ENCODE results near the gene ZNF844.
"Not testable (repeated sequence)": the region's sequence is repeated elsewhere in the genome, so short reads cannot be mapped to it uniquely, and the experiment has no call there.

ZNF844 gene

DNA sequence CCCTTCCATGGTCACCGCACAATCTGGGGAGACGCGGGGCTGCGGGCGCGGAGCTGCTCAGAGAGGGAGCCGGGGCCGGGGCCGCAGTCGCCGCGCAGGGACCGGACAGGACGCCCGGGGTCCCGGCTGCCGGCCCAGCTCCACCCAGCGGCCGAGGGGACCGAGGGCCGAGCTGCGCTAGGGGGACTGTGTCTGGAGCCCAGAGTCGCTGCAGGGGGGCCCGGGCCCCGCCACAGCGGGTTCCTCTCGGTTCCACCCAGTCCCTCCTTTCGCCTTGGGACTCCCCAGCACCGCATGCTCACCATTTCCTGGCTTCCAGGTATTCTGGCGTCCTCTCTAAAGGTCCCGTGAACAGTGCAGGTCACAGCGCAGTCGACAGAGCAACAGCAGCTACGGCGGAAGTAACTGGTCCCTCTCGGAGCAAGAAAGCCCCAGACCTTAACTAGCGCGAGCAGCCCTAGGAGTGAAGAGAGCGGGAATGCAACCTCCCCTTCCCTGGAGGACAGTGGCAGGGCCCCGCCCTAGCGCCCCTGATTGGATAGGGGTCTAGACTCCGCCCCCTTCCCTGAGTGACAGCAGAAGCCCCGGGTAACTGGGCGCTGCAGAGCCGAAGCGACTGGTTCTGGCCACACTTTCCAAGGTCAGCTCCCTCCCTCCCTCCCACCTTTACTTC is 11.9 kb upstream of the ZNF844 start, which contains the start of gene ZNF878:
Gene ZNF878, minus strand, starts transcription at position 465 of the 673 bp plus-strand sequence. Its CDS starts 160 bp downstream, at position 305.
- Histone ChIP-seq H3K36me3 (ENCODE audit: control insufficient read depth, insufficient read depth, low read length) (no peaks in the 10 kb centered on the region), H3K9ac (ENCODE audit: low read length) (peak within 1 kb of the TSS; percentile 73), H3K4me1 (ENCODE audit: control insufficient read depth, insufficient read depth, low read length) (peaks cover 6% of the 10 kb centered on the region)

DNA sequence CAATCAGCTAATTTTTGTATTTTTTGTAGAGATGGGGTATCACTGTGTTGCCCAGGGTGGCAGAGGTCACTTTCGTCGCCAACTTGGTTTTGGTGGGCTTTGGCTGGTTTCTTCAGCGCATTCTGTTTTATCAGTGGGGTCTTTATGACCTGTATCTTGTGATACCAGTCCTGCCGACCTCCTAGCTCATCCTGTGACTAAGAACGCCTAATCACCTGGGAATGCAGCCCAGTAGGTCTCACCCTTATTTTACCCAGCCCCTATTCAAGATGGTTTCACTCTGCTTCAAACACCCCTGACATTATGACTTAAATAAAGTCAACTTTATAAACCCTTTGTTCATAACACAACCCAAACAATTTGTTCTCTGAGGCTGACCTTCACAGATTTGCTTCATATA is 8.7 kb upstream of the ZNF844 start:
- no peak overlapping the region for H3K9ac ChIP-seq (ENCODE audit: low read length)
- no peaks in the 10 kb centered on the region for H3K27me3 ChIP-seq (ENCODE audit: control insufficient read depth, insufficient read depth, low read length)
- no peaks in the 10 kb centered on the region for H3K36me3 ChIP-seq (ENCODE audit: control insufficient read depth, insufficient read depth, low read length)
- peaks cover 6% of the 10 kb centered on the region for H3K4me1 ChIP-seq (ENCODE audit: control insufficient read depth, insufficient read depth, low read length)
- no peak overlapping the region for H3K4me3 ChIP-seq (ENCODE audit: low read length)
- no peaks in the 10 kb centered on the region for H3K9me3 ChIP-seq (ENCODE audit: control insufficient read depth, low read length)

More for the DNA sequence above, 11.9 kb upstream of the ZNF844 start, which contains the start of gene ZNF878:
- Histone ChIP-seq H3K4me3 (ENCODE audit: low read length) (peak within 1 kb of the TSS; percentile 67), H3K27me3 (ENCODE audit: control insufficient read depth, insufficient read depth, low read length) (no peaks in the 10 kb centered on the region), H3K9me3 (ENCODE audit: control insufficient read depth, low read length) (no peaks in the 10 kb centered on the region)

DNA sequence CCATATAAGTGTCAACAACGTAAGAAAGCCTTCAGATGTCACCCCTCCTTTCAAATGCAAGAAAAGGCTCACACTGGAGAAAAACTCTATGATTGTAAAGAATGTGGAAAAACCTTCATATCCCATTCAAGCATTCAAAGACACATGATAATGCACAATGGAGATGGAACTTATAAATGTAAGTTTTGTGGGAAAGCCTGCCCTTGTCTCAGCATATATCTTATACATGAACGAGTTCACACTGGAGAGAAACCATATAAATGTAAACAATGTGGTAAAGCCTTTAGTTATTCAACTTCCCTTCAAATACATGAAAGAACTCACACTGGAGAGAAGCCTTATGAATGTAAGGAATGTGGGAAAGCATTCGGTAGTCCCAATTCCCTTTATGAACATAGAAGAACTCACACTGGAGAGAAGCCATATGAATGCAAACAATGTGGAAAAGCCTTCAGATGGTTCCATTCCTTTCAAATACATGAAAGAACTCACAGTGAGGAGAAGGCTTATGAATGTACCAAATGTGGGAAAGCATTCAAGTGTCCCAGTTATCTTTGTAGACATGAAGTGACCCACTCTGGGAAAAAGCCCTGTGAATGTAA is 11.1 kb downstream of the ZNF844 start:
- Histone ChIP-seq H3K36me3 (ENCODE audit: control insufficient read depth, insufficient read depth, low read length) (peaks cover 13% of the 10 kb centered on the region), H3K27me3 (ENCODE audit: control insufficient read depth, insufficient read depth, low read length) (no peaks in the 10 kb centered on the region), H3K4me3 (ENCODE audit: low read length) (peak overlapping the region; percentile 12), H3K9ac (ENCODE audit: low read length) (no peak overlapping the region), H3K4me1 (ENCODE audit: control insufficient read depth, insufficient read depth, low read length) (no peaks in the 10 kb centered on the region), H3K9me3 (ENCODE audit: control insufficient read depth, low read length) (peaks cover 39% of the 10 kb centered on the region)

DNA sequence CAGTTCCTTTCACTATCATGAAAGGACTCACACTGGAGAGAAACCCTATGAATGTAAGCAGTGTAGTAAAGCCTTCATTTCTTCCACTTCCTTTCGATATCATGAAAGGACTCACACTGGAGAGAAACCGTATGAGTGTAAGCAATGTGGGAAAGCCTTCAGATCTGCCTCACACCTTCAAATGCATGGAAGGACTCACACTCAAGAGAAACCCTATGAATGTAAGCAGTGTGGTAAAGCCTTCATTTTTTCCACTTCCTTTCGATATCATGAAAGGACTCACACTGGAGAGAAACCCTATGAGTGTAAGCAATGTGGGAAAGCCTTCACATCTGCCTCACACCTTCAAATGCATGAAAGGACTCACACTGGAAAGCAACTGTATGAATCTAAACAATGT is 11.8 kb downstream of the ZNF844 start:
- not testable (repeated sequence) for H3K9ac ChIP-seq (ENCODE audit: low read length); H3K27me3 ChIP-seq (ENCODE audit: control insufficient read depth, insufficient read depth, low read length); H3K4me3 ChIP-seq (ENCODE audit: low read length); H3K4me1 ChIP-seq (ENCODE audit: control insufficient read depth, insufficient read depth, low read length)
- peaks cover 13% of the 10 kb centered on the region for H3K36me3 ChIP-seq (ENCODE audit: control insufficient read depth, insufficient read depth, low read length)
- H3K9me3 ChIP-seq (ENCODE audit: control insufficient read depth, low read length), result peaks cover 39% of the 10 kb centered on the region

DNA sequence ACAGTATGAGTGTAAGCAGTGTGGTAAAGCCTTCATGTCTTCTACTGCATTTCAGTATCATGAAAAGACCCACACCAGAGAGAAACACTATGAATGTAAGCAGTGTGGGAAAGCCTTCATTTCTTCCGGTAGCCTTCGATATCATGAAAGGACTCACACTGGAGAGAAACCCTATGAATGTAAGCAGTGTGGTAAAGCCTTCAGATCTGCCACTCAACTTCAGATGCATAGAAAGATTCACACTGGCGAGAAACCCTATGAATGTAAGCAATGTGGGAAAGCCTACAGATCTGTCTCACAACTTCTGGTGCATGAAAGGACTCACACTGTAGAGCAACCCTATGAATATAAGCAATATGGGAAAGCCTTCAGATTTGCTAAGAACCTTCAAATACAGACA is 12.8 kb downstream of the ZNF844 start:
- Histone ChIP-seq H3K4me1 (ENCODE audit: control insufficient read depth, insufficient read depth, low read length) (no peaks in the 10 kb centered on the region), H3K9me3 (ENCODE audit: control insufficient read depth, low read length) (peaks cover 39% of the 10 kb centered on the region), H3K36me3 (ENCODE audit: control insufficient read depth, insufficient read depth, low read length) (peaks cover 13% of the 10 kb centered on the region), H3K27me3 (ENCODE audit: control insufficient read depth, insufficient read depth, low read length) (no peaks in the 10 kb centered on the region), H3K4me3 (ENCODE audit: low read length) (no peak overlapping the region), H3K9ac (ENCODE audit: low read length) (no peak overlapping the region)

DNA sequence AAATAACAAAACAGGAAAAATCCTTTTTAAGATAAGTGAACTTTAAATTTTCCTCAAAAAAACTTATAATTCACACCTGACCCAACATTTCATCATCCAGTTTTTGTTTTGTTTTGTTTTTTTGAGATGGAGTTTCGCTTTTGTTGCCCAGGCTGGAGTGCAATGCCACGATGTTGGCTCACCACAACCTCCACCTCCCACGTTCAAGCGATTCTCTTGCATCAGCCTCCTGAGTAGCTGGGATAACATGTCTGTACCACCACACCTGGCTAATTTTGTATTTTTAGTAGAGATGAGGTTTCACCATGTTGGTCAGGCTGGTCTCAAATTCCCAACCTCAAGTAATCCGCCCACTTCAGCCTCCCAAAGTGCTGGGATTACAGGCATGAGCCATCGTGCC is 18.8 kb downstream of the ZNF844 start:
- H3K4me3 ChIP-seq (ENCODE audit: low read length); H3K36me3 ChIP-seq (ENCODE audit: control insufficient read depth, insufficient read depth, low read length); H3K9me3 ChIP-seq (ENCODE audit: control insufficient read depth, low read length): not testable (repeated sequence)

DNA sequence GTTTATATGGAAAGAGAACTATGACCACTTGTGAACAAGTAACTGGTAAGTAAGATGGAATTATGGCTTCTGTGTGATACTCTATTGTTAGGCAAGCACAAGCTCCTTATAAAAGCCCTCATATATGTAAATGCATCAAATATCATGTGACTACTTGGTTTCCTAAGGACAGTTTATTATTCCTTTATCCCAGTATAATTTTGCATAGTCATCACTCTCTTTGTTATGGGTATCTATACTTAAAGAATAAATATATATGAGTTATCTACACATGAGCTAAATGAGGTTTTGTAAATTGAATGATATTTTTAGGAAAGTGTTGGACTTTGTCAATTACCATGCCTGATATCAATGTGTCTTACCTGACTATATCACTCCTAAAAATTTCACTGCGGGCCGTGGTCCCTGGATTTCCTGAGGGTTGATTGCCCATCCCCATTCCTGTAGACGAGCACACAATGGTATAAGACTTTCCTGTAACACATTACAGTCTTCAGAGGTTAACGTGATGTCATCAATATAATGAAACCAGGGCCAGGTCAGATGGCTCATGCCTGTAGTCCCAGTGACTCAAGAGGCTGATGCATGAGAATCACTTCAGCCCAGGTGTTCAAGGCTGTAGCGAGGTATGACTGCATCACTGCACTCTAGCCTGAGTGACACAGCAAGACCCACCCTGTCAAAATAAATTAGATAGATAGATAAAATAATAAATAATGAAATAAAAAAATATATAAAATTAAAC is 20.7 kb downstream of the ZNF844 start:
- no peaks in the 10 kb centered on the region for H3K4me1 ChIP-seq (ENCODE audit: control insufficient read depth, insufficient read depth, low read length)

More for the DNA sequence above, 18.8 kb downstream of the ZNF844 start:
- H3K9ac ChIP-seq (ENCODE audit: low read length); H3K4me1 ChIP-seq (ENCODE audit: control insufficient read depth, insufficient read depth, low read length); H3K27me3 ChIP-seq (ENCODE audit: control insufficient read depth, insufficient read depth, low read length): not testable (repeated sequence)

DNA sequence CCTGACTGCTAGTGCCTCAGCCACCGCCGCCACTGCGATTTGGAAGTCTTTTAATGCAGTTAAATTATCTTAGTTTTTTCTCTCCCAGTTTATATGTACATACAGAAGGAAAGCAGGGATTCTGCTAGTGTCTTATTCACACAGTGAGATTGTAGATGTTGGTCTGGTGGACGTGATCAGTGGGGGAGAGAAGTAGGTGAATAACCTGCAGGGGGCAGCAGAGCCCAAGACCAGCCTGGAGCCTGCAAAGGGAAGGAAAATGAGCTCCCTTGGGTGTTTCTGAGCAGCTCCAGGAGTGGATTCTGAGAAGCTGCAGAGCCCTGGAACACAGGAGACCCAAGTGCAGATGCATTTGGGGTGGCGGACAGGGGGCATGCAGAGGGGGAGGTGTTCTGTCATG is 26.3 kb downstream of the ZNF844 start:
- Histone ChIP-seq H3K36me3 (ENCODE audit: control insufficient read depth, insufficient read depth, low read length) (no peaks in the 10 kb centered on the region), H3K9ac (ENCODE audit: low read length) (no peak overlapping the region), H3K4me1 (ENCODE audit: control insufficient read depth, insufficient read depth, low read length) (no peaks in the 10 kb centered on the region), H3K4me3 (ENCODE audit: low read length) (no peak overlapping the region), H3K27me3 (ENCODE audit: control insufficient read depth, insufficient read depth, low read length) (no peaks in the 10 kb centered on the region), H3K9me3 (ENCODE audit: control insufficient read depth, low read length) (no peaks in the 10 kb centered on the region)

More for the DNA sequence above, 20.7 kb downstream of the ZNF844 start:
- no peaks in the 10 kb centered on the region for H3K27me3 ChIP-seq (ENCODE audit: control insufficient read depth, insufficient read depth, low read length)
- H3K4me3 ChIP-seq (ENCODE audit: low read length), result no peak overlapping the region
- H3K36me3 ChIP-seq (ENCODE audit: control insufficient read depth, insufficient read depth, low read length), result no peaks in the 10 kb centered on the region
- H3K9me3 ChIP-seq (ENCODE audit: control insufficient read depth, low read length), result no peaks in the 10 kb centered on the region
- no peak overlapping the region for H3K9ac ChIP-seq (ENCODE audit: low read length)

DNA sequence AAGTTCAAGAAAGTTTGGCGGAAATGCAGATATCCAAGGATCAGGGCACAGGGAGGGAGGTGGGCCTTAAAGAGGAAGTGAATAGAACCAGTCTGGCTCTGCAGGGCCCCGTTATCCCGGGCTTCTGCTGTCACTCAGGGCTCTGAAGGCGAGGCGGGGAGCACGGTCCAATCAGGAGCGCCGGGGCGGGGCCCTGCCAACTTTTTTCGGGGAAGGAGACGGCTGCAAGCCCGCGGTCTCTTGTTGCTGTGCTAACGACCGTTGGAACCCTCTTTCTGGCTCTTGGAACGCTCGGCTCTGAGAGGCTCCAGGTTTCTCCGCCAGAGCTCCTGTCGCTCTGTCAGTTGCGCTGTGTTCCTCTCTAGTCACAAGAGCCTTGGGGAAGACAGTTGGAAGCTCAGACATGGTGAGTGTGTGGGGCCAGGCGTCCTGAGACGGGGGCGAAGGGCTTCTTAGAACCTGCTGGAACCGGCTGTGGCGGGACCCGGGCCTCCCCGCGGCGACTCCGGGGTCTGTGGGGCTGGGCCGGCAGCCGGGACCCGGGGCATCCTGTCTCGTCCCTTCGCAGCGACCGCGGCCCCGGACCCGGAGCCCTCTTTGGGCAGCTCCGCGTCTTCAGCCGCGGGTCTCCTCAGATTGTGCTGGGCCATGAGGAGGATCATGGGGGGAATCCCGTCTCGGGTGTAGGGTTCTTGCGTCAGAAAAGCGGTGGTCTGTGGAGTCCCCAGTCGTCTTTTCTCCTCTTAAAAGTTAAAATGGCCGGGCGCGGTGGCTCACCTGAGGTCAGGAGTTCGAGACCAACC is 27.7 kb downstream of the ZNF844 start:
- Histone ChIP-seq H3K4me1 (ENCODE audit: control insufficient read depth, insufficient read depth, low read length) (no peaks in the 10 kb centered on the region), H3K27me3 (ENCODE audit: control insufficient read depth, insufficient read depth, low read length) (no peaks in the 10 kb centered on the region), H3K4me3 (ENCODE audit: low read length) (peak overlapping the region; percentile 47), H3K36me3 (ENCODE audit: control insufficient read depth, insufficient read depth, low read length) (no peaks in the 10 kb centered on the region), H3K9ac (ENCODE audit: low read length) (peak overlapping the region; percentile 67), H3K9me3 (ENCODE audit: control insufficient read depth, low read length) (no peaks in the 10 kb centered on the region)

DNA sequence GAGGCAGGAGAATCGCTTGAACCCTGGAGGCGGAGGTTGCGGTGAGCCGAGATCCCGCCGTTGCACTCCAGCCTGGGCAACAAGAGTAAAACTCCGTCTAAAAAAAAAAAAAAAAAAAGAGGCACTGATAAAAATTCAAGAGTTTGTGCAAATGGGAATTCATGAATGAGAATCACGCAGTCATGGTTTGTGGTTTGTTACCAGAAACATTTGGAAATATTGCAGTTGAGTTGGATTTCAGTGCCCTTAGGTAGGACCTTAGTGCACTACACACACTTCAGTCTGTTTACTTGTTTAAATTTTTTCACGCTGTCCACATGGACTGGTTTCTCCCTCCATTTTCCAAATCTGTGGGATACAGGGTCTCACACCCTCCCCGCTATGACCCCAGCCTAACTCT is 28.4 kb downstream of the ZNF844 start:
- Histone ChIP-seq H3K9me3 (ENCODE audit: control insufficient read depth, low read length) (no peaks in the 10 kb centered on the region), H3K36me3 (ENCODE audit: control insufficient read depth, insufficient read depth, low read length) (no peaks in the 10 kb centered on the region), H3K9ac (ENCODE audit: low read length) (peak overlapping the region; percentile 67), H3K4me3 (ENCODE audit: low read length) (no peak overlapping the region), H3K4me1 (ENCODE audit: control insufficient read depth, insufficient read depth, low read length) (no peaks in the 10 kb centered on the region), H3K27me3 (ENCODE audit: control insufficient read depth, insufficient read depth, low read length) (no peaks in the 10 kb centered on the region)

DNA sequence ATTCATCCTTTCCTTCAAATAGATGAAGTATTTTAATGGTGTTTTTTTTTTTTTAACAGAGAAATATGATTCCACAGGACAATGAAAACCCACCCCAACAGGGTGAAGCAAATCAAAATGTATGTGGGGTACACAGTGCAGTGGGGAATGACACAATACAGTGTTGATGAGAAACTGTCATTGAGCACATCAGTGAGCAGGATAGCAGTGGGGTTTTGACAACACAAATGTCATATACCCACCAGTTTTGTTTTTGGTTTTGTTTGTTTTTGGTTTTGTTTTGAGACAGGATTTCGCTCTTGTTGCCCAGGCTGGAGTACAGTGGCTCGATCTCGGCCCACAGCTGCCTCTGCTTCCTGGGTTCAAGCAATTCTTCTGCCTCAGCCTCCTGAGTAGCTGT is 29.2 kb downstream of the ZNF844 start:
- Histone ChIP-seq H3K9me3 (ENCODE audit: control insufficient read depth, low read length) (no peaks in the 10 kb centered on the region), H3K4me3 (ENCODE audit: low read length) (no peak overlapping the region), H3K4me1 (ENCODE audit: control insufficient read depth, insufficient read depth, low read length) (no peaks in the 10 kb centered on the region), H3K36me3 (ENCODE audit: control insufficient read depth, insufficient read depth, low read length) (no peaks in the 10 kb centered on the region), H3K27me3 (ENCODE audit: control insufficient read depth, insufficient read depth, low read length) (no peaks in the 10 kb centered on the region), H3K9ac (ENCODE audit: low read length) (no peak overlapping the region)

Data from mucosa of stomach (tissue), 1 donor.